ENCODE measurements around the gene FAM120C.

The FAM120C gene

DNA sequence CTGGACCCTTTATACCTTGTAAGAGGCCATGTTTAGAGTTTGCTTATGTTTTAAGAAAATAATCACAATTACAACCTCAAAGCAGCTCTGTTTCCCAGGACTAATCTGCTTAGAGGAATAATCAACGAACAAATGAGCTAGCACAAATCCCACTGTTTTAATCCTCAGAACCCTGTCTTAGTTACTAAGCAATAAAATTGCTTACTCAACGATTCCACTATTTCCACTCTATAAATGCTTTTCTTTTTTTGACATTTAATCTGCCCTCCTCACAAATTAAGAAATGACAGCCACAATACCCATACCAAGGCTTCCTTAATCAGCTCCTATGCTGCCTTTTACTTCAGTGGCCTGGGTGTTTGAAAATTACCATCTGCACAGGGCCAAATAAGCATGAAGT lies 48.8 kb downstream of the FAM120C start:
- DNase-seq, result no peak

DNA sequence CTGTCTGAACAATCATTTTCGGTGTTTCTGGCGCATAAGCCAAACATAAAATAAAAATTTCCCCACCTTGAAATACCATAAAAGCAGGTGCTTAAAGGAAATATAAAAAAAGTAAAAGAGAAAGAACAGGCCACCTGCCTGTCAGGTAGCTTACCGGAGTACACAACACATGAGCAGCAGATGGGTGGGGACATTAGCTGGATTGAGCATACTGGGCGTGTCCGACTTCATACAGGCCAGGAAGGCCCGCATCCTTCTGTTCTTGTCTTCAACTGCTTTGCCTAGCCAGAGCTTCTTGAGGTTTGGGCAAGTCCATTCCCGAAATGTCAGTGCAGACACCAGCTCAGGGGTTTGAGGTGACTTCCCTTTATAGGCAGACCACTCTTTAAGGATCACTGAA lies 66.7 kb downstream of the FAM120C start:
- no peak for DNase-seq

DNA sequence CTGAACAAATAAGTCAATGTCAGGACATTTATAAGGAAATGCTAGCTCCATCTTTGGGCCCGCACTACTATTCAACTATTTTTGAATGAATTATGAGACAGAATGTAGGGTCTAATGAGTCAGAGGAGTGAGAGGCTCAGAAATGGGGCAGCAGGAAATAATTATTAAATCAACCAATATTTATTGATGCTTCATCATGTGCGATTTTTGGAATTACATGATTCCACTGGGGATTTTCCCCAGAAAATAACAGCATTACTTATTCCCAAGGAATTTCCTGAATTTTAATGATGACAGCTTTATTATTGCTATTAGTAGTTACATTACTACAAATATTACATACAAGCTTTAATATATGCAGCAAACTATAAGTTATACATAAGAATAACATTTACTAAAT lies 89.5 kb downstream of the FAM120C start:
- no peak for DNase-seq

DNA sequence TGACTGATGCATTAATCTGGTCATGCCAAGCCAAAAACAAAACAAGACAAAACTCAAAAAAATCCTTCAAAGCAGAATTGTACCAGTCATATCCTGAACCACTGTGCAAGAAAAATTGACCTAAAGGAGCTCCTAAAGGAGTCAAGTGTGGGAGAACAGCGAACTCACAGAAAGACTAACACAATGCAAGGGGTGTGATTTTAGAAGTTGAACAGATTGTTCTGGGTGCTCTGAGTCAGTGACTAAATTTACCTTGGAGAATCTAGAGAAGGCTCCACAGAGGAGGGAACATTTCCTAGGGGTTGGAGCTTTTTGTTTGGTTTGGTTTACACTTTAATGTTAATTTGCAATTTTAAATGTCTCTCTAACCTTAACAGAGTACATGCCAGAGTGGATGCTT lies 89.9 kb downstream of the FAM120C start:
- no peak for DNase-seq

DNA sequence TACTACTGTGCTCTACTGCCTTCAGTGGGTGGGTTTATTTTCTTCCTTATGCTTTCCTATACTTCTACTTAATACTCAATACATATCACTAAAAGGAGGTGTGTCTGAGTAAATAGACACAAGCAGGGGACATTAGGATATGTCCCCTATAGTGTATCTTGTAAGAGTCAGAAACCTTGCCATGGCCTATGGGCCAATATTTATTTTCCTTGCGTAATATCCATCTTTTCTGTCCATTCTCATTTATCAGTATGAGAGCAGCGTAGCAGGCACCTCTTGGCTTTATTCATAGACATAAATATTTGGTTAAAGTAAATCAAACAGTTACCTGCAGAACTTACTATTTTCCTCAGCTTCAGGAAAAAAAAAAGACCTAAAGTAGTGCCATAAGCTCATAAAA lies 92.2 kb downstream of the FAM120C start:
- no peak for DNase-seq

DNA sequence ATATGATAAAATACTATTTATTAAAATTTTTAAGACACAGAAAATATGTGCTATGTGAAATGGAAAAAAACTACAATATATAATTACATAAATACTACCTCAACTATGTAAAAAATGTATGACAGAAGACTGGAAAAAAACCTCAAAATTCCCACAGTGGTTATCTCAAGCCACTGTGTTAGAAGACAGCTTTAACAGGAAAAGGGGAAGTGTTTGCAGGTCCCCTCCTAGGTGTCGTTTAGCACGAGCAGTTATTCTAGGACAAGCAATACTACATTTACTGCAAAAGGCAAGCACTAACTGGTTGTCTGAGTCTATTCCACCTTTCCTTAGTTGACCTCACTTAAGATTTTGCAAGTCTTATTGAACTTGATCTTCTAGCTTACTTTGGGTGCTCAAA lies 93.9 kb downstream of the FAM120C start:
- no peak for DNase-seq

DNA sequence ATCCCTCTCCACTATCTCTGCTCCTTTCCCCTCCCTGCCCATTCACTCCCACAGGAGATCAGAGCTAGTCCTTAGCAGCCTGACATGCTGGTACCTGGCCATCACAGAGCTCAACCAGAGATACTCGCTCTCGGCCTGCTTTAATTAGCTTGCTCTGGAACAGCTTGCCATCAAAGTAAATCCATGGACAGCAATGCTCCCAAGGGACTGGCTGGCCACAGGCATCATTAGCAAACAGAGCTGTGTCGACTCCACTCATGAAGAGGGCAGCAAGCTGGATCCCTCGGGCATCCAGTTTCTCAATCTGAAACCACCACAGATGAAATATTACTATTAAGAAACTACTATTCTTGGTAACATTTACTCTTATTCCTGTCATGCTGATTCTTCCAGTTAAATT lies 95.4 kb downstream of the FAM120C start:
- no peak for DNase-seq

DNA sequence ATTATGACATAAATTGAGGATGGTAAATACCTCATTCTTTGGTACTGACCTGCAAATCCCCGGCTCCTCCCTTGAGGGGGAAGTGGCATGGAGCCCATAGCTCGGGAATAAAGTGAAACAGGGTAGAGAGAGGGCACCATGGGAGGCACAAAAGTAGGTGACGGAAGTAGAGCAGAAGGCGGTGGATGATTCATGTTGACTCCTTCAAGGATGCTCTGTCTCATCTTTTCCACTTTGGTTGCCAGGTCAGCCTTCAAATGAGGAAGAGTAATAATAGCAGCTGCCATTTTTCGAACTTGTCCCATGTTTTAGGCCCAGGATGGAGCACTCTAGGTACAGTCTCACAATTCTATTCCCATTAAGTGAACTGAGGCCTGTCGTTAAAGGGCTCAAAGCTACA lies 97.4 kb downstream of the FAM120C start:
- DNase-seq, result no peak

DNA sequence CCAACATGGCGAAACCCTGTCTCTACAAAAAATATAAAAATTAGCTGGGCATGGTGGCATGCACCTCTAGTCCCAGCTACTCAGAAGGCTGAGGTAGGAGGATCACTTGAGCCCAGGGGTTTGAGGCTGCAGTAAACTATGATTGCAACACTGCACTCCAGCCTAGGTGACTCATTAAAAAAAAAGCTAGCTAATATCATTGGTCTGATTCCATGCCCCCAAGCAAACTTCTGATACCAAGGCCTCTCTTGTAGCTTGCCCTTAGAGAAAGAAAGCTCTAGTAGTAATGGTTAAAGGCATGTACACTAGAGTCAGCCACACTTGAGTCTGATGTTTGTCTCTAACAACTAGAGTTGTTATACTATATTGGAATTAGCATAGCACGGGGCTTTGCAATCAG lies 106.2 kb downstream of the FAM120C start:
- DNase-seq, result no peak

DNA sequence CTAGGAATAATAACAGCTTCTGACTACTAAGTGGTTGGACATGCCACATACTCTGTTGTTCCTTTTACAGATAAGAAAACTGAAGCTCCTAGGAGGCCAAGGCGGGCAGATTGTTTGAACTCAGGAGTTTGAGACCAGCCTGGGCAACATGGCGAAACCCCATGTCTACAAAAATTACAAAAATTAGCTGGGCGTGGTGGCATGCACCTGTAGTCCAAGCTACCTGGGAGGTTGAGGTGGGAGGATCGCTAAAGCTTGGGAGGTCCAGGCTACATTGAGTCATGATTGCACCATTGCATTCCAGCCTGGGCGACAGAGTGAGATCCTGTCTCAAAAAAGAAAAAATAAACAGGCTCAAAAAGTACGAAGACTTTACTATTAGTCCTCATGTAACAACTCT lies 108.2 kb downstream of the FAM120C start:
- DNase-seq, result no peak

DNA sequence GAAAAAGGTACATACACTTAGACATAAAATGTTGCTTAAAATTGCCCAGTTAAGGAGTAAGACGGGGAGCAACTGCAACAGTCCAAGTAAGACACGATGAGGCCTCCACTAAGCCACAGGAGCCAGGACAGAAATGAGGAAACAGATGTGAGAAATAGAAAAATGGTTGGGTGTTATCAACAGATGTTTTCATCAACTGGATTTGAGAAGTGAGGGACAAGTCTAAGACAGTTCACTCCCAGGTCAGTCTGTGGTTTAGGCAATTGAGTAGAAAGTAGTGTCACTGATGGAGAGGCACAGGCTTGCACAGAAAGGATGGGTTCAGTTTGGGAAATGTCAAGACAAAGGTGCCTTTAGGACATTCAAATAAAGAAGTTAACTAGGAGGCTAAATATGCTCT lies 115.3 kb downstream of the FAM120C start:
- no peak for DNase-seq

DNA sequence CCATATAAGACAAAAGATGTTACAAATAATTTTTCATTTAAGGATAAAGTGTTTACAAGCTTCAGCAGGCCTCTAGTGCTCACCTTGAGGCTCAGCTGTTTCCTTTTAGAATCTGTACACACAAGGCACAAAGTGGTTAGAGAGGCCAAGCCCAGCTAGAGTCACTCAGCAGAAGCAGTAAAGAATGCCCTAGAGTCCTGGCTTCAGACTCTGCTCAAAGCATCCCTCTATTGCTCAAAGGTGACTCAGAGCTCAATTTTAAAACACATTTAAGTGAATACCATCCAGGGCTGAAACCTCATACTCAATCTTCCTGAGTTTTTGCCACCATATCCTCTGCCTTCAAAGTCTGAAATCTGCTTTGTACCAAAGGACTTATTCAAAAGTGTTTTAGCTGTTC lies 116.2 kb downstream of the FAM120C start:
- no peak for DNase-seq

DNA sequence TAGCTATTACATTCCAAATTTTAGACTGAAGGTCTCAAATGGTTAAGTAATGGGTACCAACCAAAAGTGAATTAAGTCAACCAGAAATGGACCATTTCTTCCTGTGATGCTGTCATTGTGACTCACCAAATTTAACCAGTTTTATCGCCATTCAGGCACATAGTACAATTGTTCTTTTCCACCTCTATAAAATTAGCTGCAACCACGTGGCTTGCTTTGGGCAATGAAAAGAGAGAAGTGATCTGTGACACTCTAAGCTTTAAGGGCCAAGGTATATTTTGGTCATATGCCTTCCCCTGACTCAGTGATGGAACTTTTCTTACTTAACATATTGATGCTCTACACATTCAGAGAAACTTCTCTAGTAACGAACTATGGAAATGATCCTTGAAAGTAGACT lies 118.5 kb downstream of the FAM120C start:
- DNase-seq, result no peak

DNA sequence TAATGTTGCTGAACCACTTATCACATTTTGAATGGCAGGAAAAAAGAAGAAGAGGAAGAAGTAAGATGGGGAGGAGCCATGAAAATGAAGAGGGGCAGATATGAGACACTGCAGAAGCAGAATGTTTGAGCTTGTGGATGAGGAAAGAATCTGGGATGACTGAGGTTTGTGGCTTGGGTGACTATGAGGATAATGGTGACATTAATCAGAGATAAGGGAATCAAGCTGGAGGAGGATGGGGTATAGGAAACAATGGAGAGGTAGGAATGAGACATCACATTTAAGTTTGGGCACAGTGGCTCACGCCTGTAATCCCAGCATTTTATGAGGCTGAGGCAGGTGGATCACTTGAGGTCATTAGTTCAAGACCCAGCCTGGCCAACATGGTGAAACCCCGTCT lies 119.7 kb downstream of the FAM120C start:
- no peak for DNase-seq

DNA sequence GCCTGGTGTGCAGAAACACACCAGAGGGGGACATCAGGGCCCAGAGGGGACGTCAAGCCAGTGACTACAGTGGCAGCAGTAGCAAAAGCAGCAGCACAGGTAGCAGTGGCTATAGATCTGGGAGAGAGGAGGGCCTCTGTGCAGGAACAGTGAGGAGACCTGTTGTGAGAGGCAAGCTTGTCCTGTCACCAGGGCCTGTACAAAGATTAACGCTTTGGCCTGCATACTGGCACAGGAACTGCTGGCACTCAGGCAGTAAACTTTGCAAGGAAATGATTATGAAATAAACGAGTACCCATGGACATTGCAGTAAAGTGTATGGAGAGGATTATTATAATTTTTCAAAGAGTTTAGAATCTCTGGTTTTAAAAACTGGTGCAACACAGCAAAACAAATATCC lies 133.3 kb downstream of the FAM120C start:
- no peak for DNase-seq

DNA sequence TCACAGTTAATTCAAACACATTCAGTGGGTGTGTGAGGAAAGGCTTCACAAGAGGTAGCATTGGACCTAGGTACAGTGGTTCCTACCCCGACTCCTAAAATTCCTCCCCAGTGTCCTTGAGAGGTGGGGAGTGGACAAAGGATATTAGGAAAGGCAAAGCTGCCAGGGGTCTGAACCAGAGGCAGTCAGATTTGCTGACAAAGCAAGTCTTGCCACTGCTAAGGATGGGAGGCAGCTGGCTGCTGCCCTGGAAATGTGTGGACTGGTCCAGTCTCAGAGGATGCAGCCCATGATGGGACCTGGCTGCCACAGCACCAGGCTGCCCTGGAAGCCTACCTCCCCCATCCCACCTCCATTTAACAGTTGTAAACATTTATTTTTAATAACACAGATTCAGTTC lies 134.6 kb downstream of the FAM120C start:
- DNase-seq, result no peak

DNA sequence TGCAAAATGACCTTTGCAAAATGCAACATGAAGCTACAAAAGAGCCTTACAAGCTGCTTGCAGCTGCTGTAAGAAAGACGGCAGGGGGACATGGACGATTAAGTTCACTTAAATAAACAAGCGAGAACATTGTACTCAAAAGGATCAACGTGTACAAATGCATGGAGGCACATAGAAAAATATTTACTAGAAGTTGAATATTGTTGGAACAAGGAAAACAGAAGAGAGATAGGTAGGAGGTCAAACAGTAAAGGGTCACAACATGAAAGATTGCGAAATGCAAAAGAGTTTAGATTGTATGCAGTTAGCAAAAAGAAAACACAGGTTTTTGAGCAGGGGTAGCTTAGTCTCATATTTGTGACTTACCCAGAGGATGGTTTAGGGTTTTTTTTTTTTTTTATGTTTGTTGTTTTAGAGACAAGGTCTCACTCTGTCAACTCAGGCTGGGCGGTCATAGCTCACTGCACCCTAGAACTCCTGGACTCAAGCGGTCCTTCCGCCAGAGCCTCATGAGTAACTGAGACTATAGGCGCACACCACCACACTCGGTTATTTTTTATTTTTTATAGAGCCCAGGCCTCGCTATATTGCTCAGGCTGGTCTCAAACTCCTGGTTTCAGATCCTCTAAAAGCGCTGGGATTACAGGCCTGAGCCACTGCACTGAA lies 137.4 kb downstream of the FAM120C start:
- DNase-seq, result peak; percentile 27

DNA sequence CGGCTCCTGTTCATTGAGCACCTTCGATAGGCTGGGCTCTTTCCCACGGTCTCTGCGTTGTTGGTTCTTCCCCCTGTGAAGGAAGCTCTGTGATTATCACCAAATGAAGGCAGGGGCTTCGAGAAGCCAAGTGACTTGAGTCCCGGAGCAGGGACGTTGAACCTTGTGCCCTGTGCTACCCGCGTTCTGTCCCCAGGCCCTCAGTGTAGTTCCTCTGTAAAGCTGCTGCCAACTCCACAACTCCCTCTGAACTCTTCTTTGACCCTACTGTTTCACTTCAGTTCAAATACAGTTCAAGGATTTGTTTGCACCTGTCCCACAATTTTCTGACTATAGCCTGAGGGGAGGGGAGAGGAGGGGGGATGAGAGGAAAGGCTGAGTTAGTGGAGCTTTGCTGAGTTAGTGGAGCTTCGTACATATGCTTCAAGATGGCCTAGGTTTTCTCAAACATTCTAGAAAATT lies 138.1 kb downstream of the FAM120C start:
- peak; percentile 11 for DNase-seq

DNA sequence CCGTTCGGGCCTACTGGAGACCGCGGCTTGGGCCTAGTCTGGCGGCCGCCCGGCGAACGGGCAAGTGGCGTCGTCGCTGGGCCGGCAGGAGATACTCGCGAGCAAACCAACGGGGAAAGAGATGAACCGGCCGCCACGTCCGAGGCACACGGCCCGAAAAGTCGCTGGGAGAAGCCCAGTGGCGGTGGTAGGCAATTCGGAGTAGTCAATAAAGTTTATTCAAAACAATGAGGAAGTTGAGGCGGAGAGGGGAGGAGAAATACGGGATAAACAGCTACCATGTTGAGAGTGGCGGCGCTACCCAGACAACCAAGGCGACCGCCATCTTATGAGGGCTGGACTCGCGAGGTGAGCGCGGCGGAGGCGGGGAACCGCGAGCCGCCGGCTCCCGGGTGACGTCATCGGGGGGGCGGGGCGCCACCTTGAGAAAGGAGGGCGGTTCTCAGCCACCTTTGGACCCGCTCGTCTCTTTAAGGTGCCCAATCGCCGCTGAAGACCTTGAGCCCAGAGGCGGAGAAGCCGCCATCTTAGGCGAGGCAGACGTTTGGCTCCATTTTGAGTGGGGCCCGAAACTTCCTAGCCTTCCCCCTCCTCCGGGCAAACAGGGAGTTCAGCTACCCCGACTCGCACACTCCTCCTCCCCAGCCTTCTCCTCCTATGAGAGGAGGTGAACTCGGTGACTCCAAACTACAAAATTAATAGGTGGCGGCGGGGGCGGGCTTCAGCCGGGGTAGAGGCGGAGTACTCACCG lies 138.8 kb downstream of the FAM120C start, which contains the start of gene PHF8:
TSS of gene PHF8 (minus strand) at position 348 of the 751 bp plus-strand sequence. CDS start 1,745 bp downstream, outside the sequence.
- peak; percentile 89 for DNase-seq

DNA sequence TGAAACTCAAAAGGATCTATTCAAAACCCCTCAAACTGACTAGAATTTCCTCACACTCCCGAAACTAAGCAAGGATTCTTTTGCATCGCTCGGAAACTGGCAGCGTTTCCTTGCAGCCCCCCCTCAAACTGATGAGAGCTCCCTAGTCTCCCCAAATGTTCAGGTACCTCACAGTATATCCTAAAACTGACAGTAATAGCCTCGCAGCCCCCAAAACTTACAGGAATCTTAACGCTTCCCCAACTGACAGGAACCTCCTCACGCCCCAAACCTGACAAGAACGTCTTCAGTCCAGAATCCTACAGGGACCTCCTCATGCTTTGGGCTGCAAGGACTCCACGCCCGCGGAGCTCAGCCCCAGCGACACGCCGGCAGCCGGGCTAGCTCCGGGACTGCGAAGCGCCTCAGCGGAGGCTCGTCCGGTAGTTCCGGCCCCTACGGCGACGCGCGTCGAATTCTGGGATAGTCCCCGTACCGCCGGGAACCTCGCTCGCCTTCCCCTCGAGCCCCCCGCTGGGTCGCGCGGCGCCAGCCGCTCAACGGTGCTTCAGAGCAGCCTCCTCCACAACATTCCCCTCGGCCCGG lies 139.4 kb downstream of the FAM120C start:
- DNase-seq, result no peak

DNA sequence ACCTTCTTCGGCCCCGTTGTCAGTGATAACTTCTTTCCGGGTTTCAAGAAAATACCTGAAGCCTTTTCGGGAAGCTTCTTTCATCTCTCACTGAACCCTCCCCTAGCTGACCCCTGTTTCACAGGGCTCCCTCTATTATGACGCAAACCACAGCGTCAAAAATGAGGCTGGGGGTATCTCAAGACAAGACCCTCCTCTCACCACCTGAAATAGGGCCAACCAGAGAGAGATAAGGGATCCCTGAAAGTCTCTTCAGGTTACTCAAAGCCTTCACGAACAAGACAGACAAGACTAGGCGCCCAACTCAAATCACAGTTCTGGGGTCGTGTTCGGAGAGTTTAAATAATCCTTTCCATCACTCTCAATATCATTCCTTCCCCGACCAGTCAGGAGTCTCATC lies 140.0 kb downstream of the FAM120C start:
- DNase-seq, result no peak

DNA sequence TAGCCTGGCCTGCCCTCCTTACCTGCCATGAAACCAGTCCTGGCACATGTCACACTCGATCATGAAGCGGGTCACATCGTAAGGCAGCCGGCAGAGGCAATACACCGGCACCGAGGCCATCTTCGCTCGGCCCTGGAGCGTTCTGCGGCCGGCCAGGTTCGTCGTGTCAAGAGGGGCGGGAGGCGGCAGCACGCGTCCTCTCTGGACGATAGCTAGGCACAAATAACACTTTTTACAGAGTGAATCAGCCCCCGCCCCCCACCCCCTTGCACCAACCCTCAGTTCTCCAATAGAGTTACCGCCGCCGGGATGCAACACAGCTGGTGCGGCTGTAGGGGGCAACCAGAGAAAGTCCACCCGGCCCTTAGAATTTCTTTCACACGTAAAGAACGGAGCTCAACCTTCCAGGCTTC lies 140.4 kb downstream of the FAM120C start:
- DNase-seq, result peak; percentile 49

DNA sequence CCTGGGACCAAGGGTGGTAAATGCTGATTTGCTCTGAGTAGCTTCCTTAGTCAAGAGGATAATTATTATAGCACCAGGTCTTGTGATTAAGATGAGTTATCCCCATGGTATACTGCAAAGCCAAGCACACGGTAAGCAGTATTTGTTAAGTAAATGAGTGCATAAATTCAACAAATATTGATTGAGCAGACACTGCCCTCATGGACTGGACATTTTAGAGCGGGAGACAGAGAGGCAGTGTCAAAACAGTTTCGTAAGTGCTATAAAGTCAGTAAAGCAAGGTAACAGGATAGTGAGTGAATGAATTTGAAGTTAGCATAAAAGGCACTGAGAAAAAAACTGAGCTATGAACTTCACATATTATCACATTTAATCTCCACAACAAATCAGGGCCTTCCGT lies 152.7 kb downstream of the FAM120C start:
- no peak for DNase-seq

DNA sequence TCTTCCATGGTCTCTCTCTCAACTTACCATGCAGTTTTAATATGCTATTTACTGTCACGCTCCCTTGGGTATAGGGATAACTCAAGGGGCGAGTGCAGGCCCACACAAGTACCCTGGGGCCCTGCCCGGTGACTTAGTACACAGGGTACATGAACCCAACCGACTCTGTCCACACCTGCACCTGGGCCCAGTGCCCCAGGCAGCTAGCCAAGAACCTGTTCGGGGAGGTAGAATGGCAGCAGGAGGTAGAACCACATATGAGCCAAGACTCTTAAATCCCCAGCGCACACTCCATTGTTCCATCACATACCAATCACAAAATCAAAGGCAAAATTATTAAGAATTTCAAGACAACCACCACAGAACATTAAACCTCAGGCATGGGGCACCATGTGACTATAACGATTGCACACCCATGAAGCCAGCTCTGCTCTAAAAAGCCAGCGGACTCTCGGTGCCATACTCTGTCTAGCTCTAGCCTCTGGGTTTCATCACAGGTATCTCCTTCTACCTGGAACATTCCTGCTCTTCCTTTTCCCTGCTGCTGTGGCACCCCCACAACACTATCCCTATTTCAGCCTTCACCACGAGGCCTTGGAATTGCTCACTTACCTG lies 153.4 kb downstream of the FAM120C start:
- no peak for DNase-seq

Measured in COR-L47 (cell line).